ENCODE data around the gene KLC1.

Gene KLC1

DNA sequence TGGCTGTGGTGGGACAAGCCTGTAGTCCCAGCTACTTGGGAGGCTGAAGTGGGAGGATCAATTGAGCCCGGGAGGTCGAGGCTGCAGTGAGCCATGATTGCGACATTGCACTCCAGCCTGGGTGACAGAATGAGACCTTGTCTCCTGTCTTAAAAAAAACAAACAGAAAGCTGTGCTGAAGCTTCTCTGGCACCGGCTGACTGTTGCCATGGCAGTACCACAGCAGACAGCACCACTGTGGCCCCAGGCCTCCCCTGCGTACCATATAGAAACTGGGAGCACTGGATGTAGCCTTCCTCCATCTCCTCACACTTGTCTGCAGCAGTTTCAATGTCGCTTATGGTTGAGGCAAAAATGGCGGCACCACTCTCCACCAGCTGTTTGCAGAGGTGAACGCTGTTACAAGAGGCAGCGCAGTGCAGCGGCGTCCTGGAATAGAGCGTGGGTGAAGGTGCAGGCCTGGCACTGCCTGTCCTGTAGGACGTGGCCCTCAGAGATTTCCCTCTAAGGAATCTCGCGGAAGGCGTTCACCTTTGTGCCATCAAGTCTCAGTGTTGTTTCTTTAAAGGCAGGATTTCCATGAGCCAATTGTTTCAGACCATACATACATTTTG, 108.5 kb downstream of the KLC1 start:
- TF ChIP-seq, protein P1, sequence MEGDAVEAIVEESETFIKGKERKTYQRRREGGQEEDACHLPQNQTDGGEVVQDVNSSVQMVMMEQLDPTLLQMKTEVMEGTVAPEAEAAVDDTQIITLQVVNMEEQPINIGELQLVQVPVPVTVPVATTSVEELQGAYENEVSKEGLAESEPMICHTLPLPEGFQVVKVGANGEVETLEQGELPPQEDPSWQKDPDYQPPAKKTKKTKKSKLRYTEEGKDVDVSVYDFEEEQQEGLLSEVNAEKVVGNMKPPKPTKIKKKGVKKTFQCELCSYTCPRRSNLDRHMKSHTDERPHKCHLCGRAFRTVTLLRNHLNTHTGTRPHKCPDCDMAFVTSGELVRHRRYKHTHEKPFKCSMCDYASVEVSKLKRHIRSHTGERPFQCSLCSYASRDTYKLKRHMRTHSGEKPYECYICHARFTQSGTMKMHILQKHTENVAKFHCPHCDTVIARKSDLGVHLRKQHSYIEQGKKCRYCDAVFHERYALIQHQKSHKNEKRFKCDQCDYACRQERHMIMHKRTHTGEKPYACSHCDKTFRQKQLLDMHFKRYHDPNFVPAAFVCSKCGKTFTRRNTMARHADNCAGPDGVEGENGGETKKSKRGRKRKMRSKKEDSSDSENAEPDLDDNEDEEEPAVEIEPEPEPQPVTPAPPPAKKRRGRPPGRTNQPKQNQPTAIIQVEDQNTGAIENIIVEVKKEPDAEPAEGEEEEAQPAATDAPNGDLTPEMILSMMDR (IDR thresholded peaks at IDR 0.05; ENCODE audit: borderline replicate concordance, insufficient read depth, low read depth, low read length), result no peak
- H3K4me3 ChIP-seq (ENCODE audit: low read depth, low read length), result no peak overlapping the region

DNA sequence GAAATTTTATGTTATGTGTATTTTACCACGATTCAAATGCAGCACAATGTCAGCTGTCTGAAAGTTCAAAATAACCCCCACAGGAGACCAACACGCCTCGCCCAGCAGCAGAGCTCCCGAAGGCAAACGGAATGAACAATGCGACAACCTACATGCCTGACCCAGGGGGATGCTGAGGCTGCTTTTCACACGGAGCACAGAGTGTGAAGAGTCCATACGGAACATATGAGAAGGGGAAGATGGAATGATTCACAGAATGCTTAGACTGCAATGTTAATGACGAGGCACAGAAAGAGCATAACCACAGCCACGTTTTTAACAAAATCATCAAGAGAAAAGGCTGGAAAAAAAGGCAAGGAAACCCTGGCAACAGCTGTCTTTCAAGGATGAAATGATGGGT, 109.2 kb downstream of the KLC1 start:
- H3K4me3 ChIP-seq (ENCODE audit: low read depth, low read length), result no peak overlapping the region
- TF ChIP-seq, protein P1 (IDR thresholded peaks at IDR 0.05; ENCODE audit: borderline replicate concordance, insufficient read depth, low read depth, low read length), result no peak

DNA sequence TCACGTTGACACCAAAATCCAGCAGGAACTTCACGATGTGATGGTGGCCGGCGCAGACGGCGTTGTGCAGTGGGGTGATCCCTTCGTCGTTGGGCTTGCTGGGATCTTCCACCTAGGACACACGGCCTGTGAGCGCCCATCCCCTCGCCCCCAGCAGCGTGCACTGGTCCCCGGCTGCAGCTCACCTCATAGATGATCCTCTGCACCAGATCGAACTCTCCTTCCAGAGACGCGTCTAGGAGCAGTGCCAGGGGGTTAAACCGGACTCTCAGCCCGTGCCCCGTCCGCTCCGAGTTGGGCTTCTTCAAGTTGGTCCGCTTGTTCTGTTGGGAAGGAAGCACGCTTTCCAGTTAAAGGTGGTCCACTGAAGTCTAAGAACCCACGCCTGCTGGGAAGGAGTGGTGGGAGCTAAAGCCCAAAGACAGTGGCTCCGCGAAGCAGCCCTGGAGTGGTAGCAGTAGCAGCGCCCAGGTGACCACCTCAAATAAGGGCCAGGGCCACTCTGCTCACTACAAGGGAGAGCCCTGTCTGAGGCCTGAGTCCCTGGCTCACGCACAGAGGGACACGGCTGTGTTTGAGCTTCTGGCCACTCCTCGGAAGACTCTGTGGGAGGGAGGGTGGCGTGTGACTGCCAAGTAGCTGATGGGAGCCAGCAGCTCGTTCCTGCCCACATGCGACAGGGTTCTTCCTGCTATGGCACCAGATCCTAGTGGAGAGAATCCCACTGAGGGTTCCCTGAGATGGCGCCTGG, 109.9 kb downstream of the KLC1 start:
- TF ChIP-seq, protein P1 (IDR thresholded peaks at IDR 0.05; ENCODE audit: borderline replicate concordance, insufficient read depth, low read depth, low read length), result no peak
- H3K4me3 ChIP-seq (ENCODE audit: low read depth, low read length), result no peak overlapping the region

DNA sequence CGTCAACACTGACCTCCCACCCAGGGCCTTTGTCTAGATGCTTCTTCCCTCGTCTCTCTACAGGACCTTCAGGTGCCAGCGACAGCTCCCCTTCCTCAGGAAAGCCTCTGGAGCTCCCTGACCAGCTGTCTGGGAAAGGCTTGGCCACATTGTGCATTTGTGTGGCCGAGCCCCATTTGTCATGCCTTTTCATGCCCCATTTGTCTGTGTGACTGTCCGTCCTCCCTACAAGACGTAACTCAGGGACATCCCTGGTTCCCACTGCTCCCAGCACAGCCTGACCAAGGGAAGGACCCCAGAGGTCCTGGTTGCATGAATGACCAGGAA, 110.4 kb downstream of the KLC1 start:
- H3K4me3 ChIP-seq (ENCODE audit: low read depth, low read length), result no peak overlapping the region
- TF ChIP-seq, protein P1 (IDR thresholded peaks at IDR 0.05; ENCODE audit: borderline replicate concordance, insufficient read depth, low read depth, low read length), result no peak

DNA sequence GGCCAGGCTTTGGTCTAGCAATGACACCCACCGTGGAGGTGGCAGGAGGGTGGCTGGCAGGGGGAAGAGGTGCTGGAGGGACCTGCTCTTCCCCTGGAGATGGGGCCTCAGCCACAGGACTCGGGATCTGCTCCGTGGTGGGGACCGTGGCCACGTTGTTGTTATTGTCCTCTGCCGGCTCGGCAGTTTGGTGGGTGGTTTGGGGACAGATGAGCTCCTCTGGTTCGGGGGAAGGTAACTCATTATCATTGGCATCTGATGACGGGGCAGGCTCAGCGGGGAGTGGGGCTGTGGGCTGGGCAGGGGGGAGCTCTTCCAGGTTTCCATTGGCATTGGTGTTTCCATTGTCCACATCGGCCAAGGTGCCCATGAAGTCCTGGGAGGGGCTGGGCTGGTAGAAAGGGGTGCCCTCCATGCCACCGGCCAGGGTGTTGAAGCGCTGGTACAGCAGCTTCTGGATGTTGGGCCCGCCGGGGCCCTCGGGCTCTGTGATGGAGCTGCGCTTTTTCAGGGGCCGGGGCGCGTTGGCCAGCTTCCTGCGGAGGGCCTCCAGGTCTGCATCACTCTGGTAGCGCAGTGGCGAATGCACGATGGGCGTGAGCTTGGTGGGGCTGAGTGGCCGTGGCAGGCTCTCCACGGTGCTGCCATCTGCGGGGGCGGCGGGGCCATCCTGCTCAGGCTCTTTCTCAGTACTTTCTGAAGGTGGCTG, 110.9 kb downstream of the KLC1 start:
- no peak overlapping the region for H3K4me3 ChIP-seq (ENCODE audit: low read depth, low read length)
- TF ChIP-seq, protein P1 (IDR thresholded peaks at IDR 0.05; ENCODE audit: borderline replicate concordance, insufficient read depth, low read depth, low read length), result no peak

DNA sequence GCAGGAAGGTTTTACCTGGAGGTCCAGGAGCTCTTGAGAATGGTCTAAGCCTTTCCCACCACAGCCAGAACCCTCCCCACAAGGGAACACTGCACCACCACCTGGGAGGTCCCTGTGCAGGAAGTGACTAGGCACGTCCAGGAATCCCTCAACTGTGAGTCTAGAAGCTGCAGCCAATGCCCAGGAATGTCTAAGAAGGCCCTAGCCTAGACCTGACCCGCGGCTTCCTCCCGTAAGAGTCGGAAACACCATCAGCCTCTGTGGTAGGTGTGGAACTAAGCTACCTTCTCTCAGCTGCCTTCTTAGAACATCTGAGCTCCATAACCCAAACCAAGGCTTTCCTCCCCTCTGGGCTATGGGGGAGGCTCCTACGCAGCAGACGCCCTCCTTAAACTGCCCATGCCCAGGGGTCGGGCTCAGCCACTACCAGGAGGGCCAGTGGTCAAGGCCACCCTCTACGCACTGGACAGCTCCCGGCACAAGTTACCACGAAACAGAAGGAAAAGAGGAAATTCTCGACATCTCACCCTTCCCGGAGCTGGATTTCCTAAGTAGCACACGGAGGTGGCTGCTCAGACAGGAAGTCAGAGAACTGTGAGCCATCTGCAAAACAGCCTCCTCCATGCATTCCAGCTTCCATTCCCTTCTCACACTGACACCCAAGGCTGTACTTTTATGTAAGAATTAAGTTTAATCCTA, 112.1 kb downstream of the KLC1 start:
- TF ChIP-seq, protein P1 (IDR thresholded peaks at IDR 0.05; ENCODE audit: borderline replicate concordance, insufficient read depth, low read depth, low read length), result no peak
- H3K4me3 ChIP-seq (ENCODE audit: low read depth, low read length), result no peak overlapping the region

All from GM12875 (cell line).